ENCODE results near the gene GPR152. TPM values are rescaled to one million over a fixed set of nuclear protein-coding genes. Genes with fewer than 3 reads are reported as not detected.

The GPR152 gene
- total RNA-seq, 2 experiments from 2014 or later, result not detected

DNA sequence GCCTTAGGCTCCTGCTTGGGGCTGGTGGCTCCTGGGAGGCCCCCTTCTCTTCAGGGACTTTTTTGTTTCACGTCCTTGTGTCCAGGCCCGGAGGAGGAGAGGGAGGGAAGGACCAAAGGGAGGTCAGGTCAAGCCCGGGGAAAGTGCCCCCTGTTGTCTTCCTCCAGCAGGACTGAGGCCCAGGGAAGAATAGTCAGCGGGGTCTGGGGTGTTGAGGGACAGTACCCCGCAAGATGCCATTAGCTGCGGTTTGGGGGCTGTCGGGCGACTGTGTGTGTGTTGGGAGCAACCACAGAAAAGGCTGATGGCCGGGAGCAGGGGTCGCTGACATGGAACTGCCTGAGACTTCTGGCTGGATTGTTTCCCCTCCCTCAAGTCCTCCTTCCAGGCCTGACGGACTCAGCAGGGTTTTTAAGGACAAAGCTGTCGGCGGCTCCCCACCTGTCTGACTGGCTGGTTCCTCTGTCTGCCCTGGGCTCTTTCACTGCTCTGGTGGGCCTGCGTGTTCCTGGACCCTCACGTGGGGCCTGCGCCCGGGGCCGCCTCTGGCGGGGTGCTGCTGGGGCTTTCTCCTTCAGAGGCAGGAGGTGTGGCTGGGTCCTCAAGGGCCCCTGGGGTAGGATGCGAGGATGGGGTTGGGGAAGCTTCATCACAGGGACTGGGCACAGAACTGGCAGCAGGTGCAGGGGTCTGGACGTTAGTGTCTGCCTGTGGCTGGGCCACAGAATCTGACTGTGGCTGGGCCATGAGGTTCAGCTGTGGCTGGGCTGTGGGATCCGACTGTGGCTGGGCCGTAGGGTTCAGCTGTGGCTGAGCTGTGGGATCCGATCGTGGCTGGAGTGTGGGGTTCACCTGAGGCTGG lies 1.5 kb downstream of the GPR152 start:
- POLR2A ChIA-PET, result interaction anchor here (0.6 to 3.9 kb wide), 4 partner anchors 9 to 15 kb away, joined by 4 to 37 read pairs (median 12); partner anchors contain the start of gene PTPRCAP
- TF ChIP-seq, protein P1, sequence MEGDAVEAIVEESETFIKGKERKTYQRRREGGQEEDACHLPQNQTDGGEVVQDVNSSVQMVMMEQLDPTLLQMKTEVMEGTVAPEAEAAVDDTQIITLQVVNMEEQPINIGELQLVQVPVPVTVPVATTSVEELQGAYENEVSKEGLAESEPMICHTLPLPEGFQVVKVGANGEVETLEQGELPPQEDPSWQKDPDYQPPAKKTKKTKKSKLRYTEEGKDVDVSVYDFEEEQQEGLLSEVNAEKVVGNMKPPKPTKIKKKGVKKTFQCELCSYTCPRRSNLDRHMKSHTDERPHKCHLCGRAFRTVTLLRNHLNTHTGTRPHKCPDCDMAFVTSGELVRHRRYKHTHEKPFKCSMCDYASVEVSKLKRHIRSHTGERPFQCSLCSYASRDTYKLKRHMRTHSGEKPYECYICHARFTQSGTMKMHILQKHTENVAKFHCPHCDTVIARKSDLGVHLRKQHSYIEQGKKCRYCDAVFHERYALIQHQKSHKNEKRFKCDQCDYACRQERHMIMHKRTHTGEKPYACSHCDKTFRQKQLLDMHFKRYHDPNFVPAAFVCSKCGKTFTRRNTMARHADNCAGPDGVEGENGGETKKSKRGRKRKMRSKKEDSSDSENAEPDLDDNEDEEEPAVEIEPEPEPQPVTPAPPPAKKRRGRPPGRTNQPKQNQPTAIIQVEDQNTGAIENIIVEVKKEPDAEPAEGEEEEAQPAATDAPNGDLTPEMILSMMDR (conservative IDR thresholded peaks at IDR 0.05; ENCODE audit: low read length), result no peak
- no peak for TF ChIP-seq EZH2phosphoT487 (IDR thresholded peaks at IDR 0.05; ENCODE audit: borderline replicate concordance, low read depth, low read length)
- Histone ChIP-seq H3K4me3 (ENCODE audit: low read depth, low read length, poor library complexity, severe bottlenecking) (no peak overlapping the region), H3K36me3 (ENCODE audit: insufficient read depth, low read length) (no peaks in the 10 kb centered on the region), H3K4me1 (ENCODE audit: insufficient read depth, low read length, poor library complexity, severe bottlenecking) (peaks cover 52% of the 10 kb centered on the region), H3K9me3 (ENCODE audit: low read length) (no peaks in the 10 kb centered on the region), H3K79me2 (ENCODE audit: insufficient read depth, low read depth, low read length) (no peaks in the 10 kb centered on the region), H2AFZ (ENCODE audit: low read length) (no peak overlapping the region), H4K20me1 (ENCODE audit: insufficient read depth, low read length) (no peaks in the 10 kb centered on the region), H3K9me2 (ENCODE audit: insufficient read depth, low read length) (no peaks in the 10 kb centered on the region), H3K4me2 (ENCODE audit: low read length) (peak overlapping the region; percentile 62), H3K27ac (ENCODE audit: low read depth, low read length, poor library complexity, severe bottlenecking) (peak overlapping the region; percentile 73)
- no peak for DNase-seq (ENCODE audit: low spot score)
- BruUV-seq (replicated peaks), result no TSS peak
- CTCF ChIA-PET (ENCODE audit: unreplicated experiment), result interaction anchor here (0.5 to 0.9 kb wide), 2 partner anchors 9 to 14 kb away, joined by 3 to 9 read pairs; no protein-coding TSS in a partner anchor
- intact Hi-C loops (cut with micrococcal nuclease; ENCODE audit: unreplicated experiment), result no loop called here

DNA sequence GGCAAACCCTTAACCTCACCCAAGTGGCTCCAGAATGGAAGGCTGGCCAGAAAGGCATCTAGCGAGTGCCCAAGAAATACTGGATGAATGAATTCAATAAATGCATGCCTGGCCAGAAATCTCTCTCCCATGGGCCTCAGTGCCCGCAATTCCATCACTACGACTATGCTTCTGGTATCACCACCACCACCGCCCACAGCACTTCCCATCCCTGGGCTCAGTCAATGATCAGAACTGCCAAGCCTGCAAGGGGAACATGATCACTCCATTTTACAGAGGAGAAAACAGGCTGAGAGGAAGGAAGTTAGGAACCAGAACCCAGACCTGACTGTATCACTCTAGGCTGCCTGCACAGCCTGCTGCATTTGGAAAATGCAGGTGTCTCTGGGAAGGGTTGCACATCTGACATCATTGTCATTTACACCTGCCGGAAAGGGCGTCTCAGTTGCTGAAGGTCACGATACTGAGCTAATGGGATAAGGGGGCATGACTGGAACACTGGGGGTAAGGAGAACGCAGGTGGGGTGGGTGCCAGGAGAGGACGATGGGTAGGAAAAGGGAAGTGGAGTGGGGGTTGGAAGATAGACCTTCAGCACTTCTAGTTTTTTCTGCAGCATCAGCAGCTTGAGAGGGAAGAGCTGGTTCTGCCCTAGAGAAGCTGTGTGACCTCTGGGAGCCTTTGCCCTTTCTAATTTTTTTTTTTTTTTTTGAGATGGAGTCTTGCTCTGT lies 3.2 kb downstream of the GPR152 start:
- H2AFZ ChIP-seq (ENCODE audit: low read length), result no peak overlapping the region; the same call in 1 of the 2 replicates
- peak overlapping the region; percentile 73 for H3K27ac ChIP-seq (ENCODE audit: low read depth, low read length, poor library complexity, severe bottlenecking)
- no TSS peak for BruUV-seq (replicated peaks)
- no peaks in the 10 kb centered on the region for H4K20me1 ChIP-seq (ENCODE audit: insufficient read depth, low read length)
- H3K9me2 ChIP-seq (ENCODE audit: insufficient read depth, low read length), result no peaks in the 10 kb centered on the region
- no peaks in the 10 kb centered on the region for H3K9me3 ChIP-seq (ENCODE audit: low read length)
- POLR2A ChIA-PET, result interaction anchor here (0.7 to 3.9 kb wide), 8 partner anchors 10 to 97 kb away, joined by 3 to 37 read pairs (median 4); partner anchors contain the start of genes PTPRCAP and TMEM134
- intact Hi-C loops (cut with micrococcal nuclease; ENCODE audit: unreplicated experiment), result loop anchor here (1.0 kb wide), 1 partner anchor 9 kb away; no protein-coding TSS in a partner anchor
- H3K36me3 ChIP-seq (ENCODE audit: insufficient read depth, low read length), result no peaks in the 10 kb centered on the region
- CTCF ChIA-PET (ENCODE audit: unreplicated experiment), result interaction anchor here (0.6 to 1.0 kb wide), 2 partner anchors 12 to 47 kb away, joined by 3 to 11 read pairs; partner anchors contain the start of genes PPP1CA and PTPRCAP
- DNase-seq (ENCODE audit: low spot score), result peak; percentile 77
- H3K4me1 ChIP-seq (ENCODE audit: insufficient read depth, low read length, poor library complexity, severe bottlenecking), result peaks cover 70% of the 10 kb centered on the region
- H3K79me2 ChIP-seq (ENCODE audit: insufficient read depth, low read depth, low read length), result no peaks in the 10 kb centered on the region
- H3K4me3 ChIP-seq (ENCODE audit: low read depth, low read length, poor library complexity, severe bottlenecking), result peak overlapping the region; percentile 27
- H3K4me2 ChIP-seq (ENCODE audit: low read length), result peak overlapping the region; percentile 62
- TF ChIP-seq, protein P1 (conservative IDR thresholded peaks at IDR 0.05; ENCODE audit: low read length), result no peak
- TF ChIP-seq EZH2phosphoT487 (IDR thresholded peaks at IDR 0.05; ENCODE audit: borderline replicate concordance, low read depth, low read length), result no peak
